GM19240 (cell line): ENCODE results near the gene STAT6.

Source experiments
- DNase-seq: peaks from one replicate; pipeline ENCODE4 v3.0.0; 2011; ENCODE audit warnings: low spot score; ENCODE audit not compliant: insufficient read length

Gene STAT6

DNA sequence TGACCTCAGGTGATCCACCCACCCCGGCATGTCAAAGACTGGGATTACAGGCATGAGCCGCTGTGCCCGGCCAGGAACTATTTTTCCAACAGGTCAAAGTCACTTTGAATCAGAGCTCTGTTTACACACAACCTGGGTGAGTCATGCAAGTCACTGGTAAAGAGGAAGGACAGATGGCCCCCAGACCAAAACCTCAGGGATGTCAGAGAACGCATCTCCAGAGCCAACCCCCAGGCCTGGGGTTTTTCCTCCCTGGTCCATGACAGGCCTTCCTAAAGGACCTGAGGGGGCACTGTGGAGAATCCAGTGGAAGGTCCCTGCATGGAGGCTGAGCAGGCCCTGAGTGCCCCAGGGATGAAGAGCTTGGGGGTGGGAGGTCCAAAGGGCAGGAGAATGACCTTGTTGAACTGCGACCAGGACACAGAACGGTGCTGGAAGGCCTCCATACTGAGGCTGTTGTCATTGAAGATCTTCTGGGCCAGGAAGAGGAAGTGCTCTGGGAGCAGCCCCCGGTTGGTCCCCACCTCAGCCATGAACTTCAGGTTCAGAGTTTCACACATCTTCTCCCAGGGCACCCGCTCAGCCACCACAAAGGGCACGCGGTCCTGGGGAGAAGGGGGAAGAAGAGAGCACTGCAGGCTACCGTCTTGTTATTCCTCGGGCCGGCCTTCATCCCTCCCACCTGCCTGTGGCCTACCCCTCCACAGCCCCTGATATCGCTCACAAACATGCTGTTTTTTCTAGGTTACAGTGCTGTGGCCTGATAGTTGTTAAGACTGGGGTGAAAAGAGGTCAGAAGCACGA, 9.1 kb downstream of the STAT6 start:
- no peak for DNase-seq

DNA sequence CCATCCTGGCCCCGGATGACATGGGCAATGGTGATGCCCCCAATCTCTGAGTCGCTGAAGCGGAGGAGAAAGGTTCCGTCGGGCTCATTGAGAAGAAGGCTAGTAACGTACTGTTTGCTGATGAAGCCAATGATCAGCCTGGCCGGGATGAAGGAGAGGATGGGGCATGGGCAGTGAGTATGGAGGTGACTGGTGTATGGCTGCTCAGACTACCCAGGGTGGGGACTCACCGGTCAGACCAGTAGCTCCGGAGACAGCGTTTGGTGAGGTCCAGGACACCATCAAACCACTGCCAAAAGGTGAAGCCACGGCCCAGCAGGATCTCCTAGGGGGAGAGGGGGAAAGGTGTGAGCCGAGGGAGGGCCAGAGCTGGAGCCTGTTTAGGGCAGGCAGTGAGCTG, 11.4 kb downstream of the STAT6 start:
- no peak for DNase-seq

DNA sequence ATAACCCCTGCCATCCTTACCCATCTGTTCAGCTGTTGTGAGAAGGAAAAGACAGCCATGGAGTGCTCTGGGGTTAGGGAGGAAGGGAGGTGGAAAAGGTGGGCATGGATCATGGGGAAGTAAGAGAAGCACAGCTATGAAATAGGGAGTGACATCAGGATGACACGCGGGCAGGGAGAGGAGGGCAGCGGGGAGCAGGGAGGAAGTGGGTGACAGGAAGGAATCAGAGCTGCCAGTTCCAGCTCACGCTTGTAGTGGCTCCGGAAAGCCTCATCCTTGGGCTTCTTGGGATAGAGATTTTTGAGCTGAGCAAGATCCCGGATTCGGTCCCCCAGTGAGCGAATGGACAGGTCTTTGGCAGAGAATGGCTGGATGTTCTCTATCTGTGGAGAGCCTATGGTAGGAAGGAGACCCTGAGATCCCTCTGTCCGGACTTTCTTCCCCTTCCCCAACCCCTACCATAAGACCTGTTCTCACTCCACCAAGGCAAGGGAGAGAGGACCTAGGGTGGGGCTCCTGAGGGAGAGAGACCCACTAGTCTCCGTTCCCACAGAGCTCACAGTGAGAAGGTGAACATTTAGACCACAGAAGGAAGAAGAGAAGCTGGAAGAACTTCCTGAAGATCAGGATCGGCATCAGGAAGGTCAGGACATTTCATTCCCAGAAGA, 12.0 kb downstream of the STAT6 start:
- no peak for DNase-seq

DNA sequence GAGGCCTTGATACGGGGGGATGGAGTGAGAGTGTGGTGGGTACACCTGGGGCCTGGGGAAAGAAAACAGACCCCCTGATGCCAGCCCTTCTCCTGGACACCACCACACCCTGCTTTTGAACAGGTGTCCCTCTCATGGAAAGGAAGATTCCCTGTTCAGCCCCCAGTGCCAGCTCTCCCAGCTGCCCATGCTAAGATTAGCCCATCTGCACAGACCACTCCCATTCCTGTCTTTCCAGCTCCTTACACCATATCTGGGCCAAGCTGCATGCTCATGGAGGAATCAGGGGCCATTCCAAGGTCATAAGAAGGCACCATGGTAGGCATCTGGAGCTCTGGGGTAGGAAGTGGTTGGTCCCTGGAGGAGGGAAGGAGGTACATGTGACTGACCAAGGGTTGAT, 12.6 kb downstream of the STAT6 start:
- no peak for DNase-seq

DNA sequence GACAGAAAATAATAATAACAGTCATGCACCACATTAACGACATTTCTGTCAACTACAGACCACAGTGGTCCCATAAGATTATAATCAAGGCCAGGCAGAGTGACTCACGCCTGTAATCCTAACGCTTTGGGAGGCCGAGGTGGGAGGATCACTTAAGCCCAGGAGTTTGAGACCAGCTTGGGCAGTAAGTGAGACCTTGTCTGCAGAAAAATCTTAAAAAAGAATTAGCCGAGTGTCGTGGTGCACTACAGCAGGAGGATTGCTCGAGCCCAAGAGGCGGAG, 13.7 kb downstream of the STAT6 start:
- no peak for DNase-seq

DNA sequence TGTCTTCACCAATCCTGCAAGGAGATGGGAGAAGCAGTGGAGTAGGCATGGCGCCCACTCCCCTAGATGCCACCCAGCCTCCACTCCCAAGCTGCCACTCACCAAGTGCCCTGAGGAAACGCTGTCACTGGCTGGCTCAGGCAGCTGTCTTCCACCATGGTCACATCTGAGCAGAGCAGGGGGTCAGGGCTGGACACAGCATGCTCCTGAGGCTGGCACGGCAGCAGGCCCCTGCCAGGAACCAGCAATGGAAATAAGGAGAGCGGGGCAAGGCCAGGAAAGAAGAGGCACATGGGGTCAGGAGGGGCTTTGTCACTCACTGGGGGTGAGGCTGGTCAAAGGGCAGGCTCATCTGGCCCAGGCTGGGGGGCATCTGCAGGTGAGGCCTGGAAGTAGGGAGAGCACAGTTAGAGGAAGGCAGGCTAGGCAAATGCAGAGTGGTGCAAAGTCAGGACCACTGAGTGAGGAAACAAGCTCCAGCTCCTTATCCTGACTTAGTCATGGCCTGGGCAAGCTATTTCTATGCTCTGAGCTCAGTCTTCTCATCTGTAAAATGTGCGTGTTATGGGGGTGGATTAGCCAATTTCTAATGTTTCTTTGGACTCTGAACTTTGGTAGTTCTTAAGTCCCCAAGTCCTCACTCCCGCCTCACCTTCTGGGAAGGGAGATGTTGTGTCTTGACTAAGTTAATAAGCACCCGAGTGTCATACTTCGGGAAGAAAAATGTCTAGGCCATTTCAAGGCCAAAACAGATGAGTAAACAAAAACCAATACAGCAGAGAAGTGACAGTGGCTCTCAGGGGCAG, 14.2 kb downstream of the STAT6 start:
- no peak for DNase-seq

DNA sequence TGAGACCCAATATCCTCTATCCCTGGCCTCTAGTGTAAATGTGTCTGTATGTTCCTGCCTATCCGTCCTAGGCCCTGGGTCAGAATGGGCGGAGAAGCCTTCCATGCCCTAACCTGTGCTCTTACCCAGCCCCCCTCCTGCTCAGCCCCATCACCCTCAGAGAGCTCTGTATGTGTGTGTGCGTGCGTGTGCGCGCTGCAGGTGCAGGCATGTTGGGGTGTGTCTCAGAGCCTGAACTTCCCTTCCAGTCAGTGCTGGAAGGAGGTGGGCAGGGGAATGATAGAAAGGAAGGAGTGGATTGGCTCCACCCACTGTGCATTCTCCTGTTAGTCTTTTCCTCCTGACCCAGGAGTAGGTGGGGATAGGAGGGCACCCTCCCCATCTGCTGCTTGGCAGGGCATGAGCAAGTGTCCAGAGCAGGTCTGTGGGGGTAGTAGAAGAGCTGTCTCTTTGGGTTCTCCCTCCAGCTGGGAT, 15.0 kb downstream of the STAT6 start:
- no peak for DNase-seq

DNA sequence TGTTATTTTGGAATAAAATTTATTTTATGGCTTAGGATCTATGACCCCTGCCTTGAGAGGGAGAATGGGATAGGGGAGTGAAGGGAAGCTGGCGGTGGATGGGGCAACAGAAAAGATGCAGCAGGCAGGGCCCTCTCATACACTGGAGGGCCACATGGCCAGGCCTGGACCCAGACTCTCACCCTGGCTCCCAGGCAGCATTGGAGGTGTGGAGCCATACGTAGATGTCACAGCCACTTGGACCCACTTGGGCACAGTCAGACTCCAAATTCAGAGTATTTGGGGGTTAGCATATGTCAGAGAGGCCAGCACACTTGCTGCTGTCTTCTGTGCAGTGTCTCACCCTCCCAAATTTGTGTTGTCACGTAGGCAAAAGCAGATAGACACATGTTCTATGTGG, 15.7 kb downstream of the STAT6 start:
- no peak for DNase-seq

DNA sequence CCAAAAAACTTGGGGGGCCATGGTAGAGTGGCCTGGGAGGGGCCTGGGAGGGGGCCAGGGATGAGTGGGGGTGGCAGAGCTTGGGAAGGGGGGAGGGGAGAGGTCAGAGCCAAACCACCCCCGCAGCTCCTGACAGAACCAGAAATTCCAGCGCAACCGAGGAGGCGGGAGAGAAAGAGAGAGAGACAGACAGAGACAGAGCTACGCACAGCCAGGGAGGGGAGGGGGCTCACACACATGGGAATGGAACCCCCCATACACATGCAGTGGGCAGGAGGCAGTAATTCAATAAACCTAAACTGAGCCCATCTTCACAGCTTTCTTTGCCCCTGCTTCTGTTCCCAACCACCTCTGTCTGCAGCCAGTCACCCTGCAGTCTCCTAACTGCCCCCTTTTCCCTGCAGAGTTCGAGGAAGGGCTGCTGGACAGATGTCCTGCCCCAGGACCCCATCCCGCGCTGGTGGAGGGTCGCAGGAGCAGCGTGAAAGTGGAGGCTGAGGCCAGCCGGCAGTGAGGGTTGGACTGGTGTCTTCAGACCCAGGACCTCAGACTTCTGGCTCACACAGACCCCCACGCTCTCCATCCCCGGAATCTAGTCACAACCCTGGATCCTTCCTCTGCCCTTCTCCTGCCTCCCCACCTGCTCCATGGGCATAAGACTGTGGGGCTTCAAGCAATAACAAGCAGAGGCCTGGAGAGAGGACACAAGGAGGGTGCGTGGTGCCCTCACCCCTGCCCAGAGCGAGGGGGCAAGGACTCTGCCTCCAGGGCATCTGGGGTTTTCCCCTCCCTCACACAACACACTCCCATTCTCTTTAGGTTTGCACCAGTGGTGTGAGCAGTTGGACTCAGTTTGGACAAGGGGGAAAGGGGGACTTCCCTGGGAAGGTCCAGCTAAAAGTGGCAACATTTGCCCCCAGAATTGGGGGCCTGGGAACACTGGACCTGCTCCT, 16.7 kb downstream of the STAT6 start:
- DNase-seq, result no peak

DNA sequence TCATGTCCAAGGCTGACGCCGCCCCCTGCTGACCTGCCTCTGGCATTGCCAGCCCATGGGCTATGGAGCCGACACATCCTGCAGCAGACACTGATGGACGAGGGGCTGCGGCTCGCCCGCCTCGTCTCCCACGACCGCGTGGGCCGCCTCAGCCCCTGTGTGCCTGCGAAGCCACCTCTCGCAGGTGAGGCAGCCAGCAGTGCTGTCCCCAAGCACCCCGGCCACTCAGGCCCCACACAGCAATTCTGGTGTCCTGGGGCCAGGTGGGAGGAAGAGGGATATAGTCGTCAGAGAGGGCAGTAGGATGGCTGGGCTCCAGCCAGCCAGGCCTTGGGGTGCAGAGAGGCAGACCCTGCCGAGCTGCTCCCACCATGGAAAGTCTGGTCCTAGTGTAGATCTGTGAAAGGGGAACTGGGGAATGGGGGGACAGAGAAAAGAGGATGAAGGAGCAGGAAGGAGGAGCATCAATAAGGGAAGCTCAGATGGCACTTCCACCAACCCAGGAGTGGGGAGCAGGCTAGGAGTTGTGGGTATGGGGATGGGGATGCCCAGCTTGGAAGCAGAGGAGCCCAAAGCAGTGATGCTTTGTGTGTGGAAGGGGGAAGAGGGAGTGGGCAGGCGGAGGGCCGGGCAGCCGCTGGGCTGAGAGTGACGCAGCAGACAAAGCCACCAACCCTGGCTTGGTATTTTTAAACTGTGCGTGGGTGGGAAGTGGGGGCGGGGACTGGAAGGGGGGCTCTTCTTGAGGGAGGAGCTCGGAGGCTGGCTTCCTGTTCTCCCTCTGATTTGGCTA, 17.6 kb downstream of the STAT6 start:
- peak; percentile 72 for DNase-seq

DNA sequence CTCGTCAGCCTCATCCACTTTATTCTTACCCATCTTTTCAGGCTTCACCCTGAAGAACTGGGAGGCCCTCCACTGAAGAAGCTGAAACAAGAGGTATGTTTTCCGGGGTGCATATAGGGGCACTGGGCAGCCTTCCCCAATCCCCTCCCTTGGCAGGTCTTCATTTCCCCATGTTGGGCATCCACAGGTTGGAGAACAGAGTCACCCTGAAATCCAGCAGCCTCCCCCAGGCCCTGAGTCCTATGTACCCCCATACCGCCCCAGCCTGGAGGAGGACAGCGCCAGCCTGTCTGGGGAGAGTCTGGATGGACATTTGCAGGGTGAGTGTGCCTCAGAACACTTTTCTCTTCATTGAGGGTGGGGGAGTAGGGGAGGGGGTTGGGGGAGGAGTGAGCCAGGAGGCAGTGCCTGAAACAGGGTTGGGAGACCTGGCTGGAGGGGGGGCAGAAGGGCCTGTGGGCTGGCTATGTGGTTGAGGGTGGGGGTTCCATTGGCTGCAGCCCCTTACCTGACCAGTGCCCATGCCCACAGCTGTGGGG, 18.2 kb downstream of the STAT6 start:
- DNase-seq, result no peak

DNA sequence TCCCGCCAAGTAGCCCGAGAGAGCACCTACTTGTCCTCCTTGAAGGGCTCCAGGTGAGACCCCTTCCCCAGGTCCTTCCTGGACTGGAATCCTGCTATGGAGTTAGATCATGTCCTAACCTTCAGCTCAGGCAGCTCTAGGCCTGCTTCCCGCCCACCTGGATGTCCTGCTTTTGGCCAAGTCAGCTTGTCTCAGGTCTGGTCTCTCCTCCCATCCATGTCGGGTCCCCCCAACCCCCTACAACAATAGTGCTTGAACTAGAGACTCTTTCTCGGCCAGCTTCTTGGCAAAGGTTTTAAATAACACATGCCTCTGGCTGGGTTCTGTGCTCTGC, 18.7 kb downstream of the STAT6 start:
- DNase-seq, result no peak

DNA sequence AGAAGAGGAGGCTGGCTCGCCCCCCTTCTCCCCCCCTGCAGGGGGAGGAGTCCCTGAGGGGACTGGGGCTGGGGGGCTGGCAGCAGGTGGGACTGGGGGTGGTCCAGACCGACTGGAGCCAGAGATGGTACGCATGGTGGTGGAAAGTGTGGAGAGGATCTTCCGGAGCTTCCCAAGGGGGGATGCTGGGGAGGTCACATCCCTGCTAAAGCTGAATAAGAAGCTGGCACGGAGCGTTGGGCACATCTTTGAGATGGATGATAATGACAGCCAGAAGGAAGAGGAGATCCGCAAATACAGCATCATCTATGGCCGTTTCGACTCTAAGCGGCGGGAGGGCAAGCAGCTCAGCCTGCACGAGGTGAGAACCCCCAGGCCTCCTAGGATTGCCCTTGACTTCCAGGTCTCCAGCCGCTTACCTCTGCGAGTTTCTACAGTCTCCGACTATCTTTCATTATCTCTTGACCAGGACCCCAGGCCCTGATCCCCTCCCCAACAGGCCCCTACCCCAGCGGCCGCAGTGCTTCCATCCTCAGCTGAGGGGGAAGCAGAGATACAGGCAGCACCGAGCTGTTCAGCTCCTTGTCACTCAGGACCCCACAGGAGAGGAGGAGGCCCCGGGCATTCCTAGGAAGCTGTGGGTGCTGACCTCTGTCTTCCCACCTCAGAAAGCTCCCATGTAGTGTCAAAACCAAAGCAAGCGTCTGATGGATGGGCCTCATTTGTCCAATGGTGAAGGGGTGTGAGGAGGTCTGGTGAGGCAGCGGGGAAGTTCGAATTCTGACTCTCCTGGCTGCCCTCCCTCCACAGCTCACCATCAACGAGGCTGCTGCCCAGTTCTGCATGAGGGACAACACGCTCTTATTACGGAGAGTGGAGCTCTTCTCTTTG, 19.3 kb downstream of the STAT6 start:
- no peak for DNase-seq

DNA sequence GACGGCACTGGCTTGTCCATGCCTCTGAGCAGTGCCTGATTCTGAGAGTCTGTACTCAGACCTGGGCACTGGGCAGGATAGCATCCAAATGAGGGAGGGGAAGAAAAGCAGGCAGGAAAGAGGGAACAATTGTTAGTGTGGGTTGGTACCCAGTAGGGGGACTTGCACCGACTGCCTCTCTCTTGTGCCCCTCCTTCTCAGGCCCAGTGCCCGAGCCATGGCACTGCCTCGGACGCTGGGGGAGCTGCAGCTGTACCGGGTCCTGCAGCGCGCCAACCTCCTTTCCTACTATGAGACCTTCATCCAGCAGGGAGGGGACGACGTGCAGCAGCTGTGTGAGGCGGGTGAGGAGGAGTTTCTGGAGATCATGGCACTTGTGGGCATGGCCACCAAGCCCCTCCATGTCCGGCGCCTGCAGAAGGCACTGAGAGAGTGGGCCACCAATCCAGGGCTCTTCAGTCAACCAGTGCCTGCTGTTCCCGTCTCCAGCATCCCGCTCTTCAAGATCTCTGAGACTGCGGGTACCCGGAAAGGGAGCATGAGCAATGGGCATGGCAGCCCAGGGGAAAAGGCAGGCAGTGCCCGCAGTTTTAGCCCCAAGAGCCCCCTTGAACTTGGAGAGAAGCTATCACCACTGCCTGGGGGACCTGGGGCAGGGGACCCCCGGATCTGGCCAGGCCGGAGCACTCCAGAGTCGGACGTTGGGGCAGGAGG, 20.1 kb downstream of the STAT6 start:
- DNase-seq, result no peak

DNA sequence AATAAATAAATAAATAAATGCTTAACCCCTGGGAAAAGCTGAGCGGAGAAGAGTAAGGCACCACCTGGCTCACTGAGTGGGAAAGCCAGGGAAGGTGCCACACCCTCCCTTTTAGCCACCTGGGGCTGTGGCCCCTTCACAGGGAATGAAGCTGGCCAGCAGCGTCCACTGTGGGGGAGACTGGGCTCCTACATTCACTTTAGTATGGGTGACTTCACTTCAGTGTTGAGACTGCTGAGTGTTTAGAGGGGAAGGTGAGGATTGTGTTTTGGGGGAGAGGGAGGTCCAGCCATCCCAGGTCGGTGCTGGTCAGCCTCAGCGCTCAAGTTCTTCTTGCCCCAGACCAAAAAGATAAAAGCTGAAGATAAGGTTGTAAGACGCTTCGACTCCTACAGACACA, 20.7 kb downstream of the STAT6 start:
- no peak for DNase-seq

DNA sequence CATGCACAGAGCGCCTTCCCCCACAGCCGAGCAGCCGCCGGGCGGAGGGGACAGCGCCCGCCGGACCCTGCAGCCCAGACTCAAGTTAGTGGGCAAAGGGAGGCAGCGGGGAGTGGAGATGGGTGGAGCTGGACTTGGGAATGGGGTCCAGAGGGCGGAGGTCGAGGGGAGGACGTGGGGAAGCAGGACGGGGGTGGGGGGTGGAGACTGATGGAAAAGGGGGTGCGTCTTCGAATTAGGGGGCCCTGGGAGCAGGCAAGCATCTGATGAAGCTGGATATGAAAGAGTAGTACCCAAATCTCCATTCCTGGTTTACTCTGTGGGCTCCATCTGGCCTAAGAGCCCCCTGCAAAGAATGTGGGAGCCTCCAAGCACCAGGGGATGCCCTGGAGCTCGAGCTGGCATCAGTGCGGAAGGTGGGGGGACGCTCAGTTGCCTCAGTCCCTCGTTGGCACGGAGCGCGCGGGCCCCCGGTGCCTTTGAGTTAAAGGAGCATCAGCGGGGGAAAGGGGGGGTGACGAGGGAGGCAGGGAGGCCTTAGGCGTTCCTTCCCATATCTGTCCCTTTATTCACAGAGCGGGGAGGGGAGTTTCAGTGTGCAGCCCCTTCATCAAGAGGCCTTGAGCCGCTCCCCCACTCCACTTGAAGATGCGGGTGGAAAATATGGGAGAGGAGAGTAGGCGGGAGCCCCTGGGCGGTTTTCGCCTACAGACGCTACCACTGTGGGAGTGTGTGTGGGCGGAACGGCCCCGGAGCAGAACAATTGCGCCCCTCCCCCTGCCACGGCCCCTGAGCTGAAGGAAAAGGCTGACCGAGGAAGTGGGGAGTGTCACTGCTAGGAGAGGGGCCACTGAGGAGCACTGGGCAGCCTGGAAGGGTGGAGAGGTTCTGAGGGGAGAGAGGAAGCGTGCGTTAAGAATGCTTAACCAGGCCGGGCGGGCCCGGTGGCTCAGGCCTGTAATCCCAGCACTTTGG, 21.6 kb downstream of the STAT6 start:
- DNase-seq, result no peak
